Inflammatory macrophage treated with lipopolysaccharide for 1 hour (primary cell): ENCODE measurements around the gene KPTN.

Source experiments
- DNase-seq, 2 donors: peaks; one replicate each; pipeline ENCODE4 v3.0.0-alpha.2; 2020 to 2022

KPTN gene

GRCh38 chr19:47483800-47484690 is at the start of gene KPTN:
Gene KPTN, minus strand, starts transcription at chr19:47484219. Its CDS starts 59 bp downstream, at chr19:47484160.
- peak; percentile 84 to 92 for DNase-seq

GRCh38 chr19:47531640-47532387 is 47.8 kb upstream of the KPTN start:
- DNase-seq: peak; percentile 16 to 30

GRCh38 chr19:47529018-47529742 is 45.2 kb upstream of the KPTN start:
- DNase-seq: no peak

GRCh38 chr19:47526798-47527197 is 42.8 kb upstream of the KPTN start:
- DNase-seq: no peak

- no peak for DNase-seq
Observed at GRCh38 chr19:47523473-47523872, 39.5 kb upstream of the KPTN start.

- DNase-seq: no peak
Observed at GRCh38 chr19:47521473-47522180, 37.6 kb upstream of the KPTN start.

- DNase-seq: no peak
Observed at GRCh38 chr19:47520839-47521238, 36.8 kb upstream of the KPTN start.

- no peak for DNase-seq
Observed at GRCh38 chr19:47520343-47520806, 36.4 kb upstream of the KPTN start.

- no peak for DNase-seq
Observed at GRCh38 chr19:47518854-47519253, 34.8 kb upstream of the KPTN start.

- no peak for DNase-seq
Observed at GRCh38 chr19:47518139-47518538, 34.1 kb upstream of the KPTN start.

GRCh38 chr19:47514869-47515588 is 31.0 kb upstream of the KPTN start, which contains the start of gene NAPA:
Gene NAPA, minus strand, starts transcription at chr19:47515063. Its CDS starts 123 bp downstream, at chr19:47514940.
- DNase-seq: peak; percentile 100

- peak in 1 of 2 donors; percentile 8 for DNase-seq
Observed at GRCh38 chr19:47514151-47514868, 30.3 kb upstream of the KPTN start.

- no peak for DNase-seq
Observed at GRCh38 chr19:47512948-47513319, 28.9 kb upstream of the KPTN start.

- peak in 1 of 2 donors; percentile 12 for DNase-seq
Observed at GRCh38 chr19:47512183-47512947, 28.3 kb upstream of the KPTN start.

- no peak for DNase-seq
Observed at GRCh38 chr19:47511681-47512080, 27.7 kb upstream of the KPTN start.

GRCh38 chr19:47511128-47511517 is 27.1 kb upstream of the KPTN start:
- DNase-seq: no peak

GRCh38 chr19:47510516-47511127 is 26.6 kb upstream of the KPTN start:
- no peak for DNase-seq

GRCh38 chr19:47509973-47510372 is 26.0 kb upstream of the KPTN start:
- DNase-seq: no peak

- no peak for DNase-seq
Observed at GRCh38 chr19:47509170-47509847, 25.3 kb upstream of the KPTN start.
